Measurements from ENCODE around the gene AK2.
"Not testable (repeated sequence)": the region's sequence is repeated elsewhere in the genome, so short reads cannot be mapped to it uniquely, and the experiment has no call there.

Gene AK2

GRCh38 chr1:33000427-33001026 is 36.2 kb downstream of the AK2 start:
- DNase-seq (ENCODE audit: low read depth in 2 of 2), result no peak
- H3K4me3 ChIP-seq (replicated peaks in 1 of 2; ENCODE audit: low read depth in 2 of 2, low read length in 2 of 2), result no peak overlapping the region
- TF ChIP-seq, protein P1, sequence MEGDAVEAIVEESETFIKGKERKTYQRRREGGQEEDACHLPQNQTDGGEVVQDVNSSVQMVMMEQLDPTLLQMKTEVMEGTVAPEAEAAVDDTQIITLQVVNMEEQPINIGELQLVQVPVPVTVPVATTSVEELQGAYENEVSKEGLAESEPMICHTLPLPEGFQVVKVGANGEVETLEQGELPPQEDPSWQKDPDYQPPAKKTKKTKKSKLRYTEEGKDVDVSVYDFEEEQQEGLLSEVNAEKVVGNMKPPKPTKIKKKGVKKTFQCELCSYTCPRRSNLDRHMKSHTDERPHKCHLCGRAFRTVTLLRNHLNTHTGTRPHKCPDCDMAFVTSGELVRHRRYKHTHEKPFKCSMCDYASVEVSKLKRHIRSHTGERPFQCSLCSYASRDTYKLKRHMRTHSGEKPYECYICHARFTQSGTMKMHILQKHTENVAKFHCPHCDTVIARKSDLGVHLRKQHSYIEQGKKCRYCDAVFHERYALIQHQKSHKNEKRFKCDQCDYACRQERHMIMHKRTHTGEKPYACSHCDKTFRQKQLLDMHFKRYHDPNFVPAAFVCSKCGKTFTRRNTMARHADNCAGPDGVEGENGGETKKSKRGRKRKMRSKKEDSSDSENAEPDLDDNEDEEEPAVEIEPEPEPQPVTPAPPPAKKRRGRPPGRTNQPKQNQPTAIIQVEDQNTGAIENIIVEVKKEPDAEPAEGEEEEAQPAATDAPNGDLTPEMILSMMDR (IDR thresholded peaks at IDR 0.05; ENCODE audit: low read depth, low read length), result no peak

DNA sequence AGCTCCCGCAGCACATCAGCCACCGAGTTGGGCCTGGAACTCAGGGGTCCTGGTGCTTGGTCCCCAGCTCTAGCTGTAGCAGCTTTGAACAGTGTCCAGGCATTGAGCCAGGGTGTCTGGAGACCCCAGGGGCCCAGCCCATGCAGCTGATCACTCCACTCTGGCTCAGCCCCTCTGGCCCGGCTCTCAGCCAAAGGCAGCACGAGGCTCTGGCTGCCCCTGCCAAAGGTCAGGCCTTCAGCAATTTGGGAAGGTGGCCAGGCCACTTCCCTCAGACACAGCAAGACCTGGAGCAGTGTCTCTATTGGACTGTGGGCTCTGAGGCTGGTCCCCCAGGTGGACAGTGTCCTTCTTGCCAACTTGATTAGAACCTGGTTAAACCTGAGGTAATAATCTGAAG is 37.7 kb downstream of the AK2 start:
- TF ChIP-seq, protein P1 (IDR thresholded peaks at IDR 0.05; ENCODE audit: low read depth, low read length), result no peak
- H3K4me3 ChIP-seq (replicated peaks in 1 of 2; ENCODE audit: low read depth in 2 of 2, low read length in 2 of 2), result no peak overlapping the region
- DNase-seq (ENCODE audit: low read depth in 2 of 2), result peak in 1 of 2 donors; percentile 65

- no peak overlapping the region for H3K4me3 ChIP-seq (replicated peaks in 1 of 2; ENCODE audit: low read depth in 2 of 2, low read length in 2 of 2)
- DNase-seq (ENCODE audit: low read depth in 2 of 2), result peak in 1 of 2 donors; percentile 45
- TF ChIP-seq, protein P1 (IDR thresholded peaks at IDR 0.05; ENCODE audit: low read depth, low read length), result no peak
Measured at GRCh38 chr1:32998064-32998463, 38.6 kb downstream of the AK2 start.

GRCh38 chr1:32997381-32997891 is 39.2 kb downstream of the AK2 start:
- H3K4me3 ChIP-seq (replicated peaks in 1 of 2; ENCODE audit: low read depth in 2 of 2, low read length in 2 of 2), result no peak overlapping the region
- peak; percentile 75 to 93 for DNase-seq (ENCODE audit: low read depth in 2 of 2)

GRCh38 chr1:32993324-32993636 is 43.4 kb downstream of the AK2 start:
- not testable (repeated sequence) for H3K4me3 ChIP-seq (replicated peaks in 1 of 2; ENCODE audit: low read depth in 2 of 2, low read length in 2 of 2); DNase-seq (ENCODE audit: low read depth in 2 of 2)

More at GRCh38 chr1:32997381-32997891, 39.2 kb downstream of the AK2 start:
- TF ChIP-seq, protein P1 (IDR thresholded peaks at IDR 0.05; ENCODE audit: low read depth, low read length), result no peak

GRCh38 chr1:32992489-32993323 is 44.0 kb downstream of the AK2 start:
- no peak overlapping the region for H3K4me3 ChIP-seq (replicated peaks in 1 of 2; ENCODE audit: low read depth in 2 of 2, low read length in 2 of 2)
- peak; percentile 96 to 99 for DNase-seq (ENCODE audit: low read depth in 2 of 2)
- TF ChIP-seq, protein P1 (IDR thresholded peaks at IDR 0.05; ENCODE audit: low read depth, low read length), result no peak

GRCh38 chr1:32991819-32992488 is 44.7 kb downstream of the AK2 start:
- TF ChIP-seq, protein P1 (IDR thresholded peaks at IDR 0.05; ENCODE audit: low read depth, low read length), result no peak
- no peak overlapping the region for H3K4me3 ChIP-seq (replicated peaks in 1 of 2; ENCODE audit: low read depth in 2 of 2, low read length in 2 of 2)
- no peak for DNase-seq (ENCODE audit: low read depth in 2 of 2)
